IMR-90 (cell line): ENCODE measurements around the gene TMEM74B. TPM values are rescaled to one million over a fixed set of nuclear protein-coding genes. Genes with fewer than 3 reads are reported as not detected.

Experiments
- ATAC-seq: fragments of 200-7000 bp; cut with Tn5 transposase; 2 replicates; pipeline ENCODE4 v1.9.1; 2020; ENCODE audit warnings: low read depth, mild to moderate bottlenecking, moderate library complexity
- BruUV-seq: library from RNA; stranded (reverse); fragments of 400-500 nt; replicated peaks from 2 replicates; lab custom pipeline; 2021; lab: Mats Ljungman, UMichigan
- CTCF ChIA-PET: fragments of 300-600 bp; formaldehyde crosslinking; extraction: SDS; loops from one replicate; lab custom pipeline; 2021; ENCODE audit warnings: antibody characterized with exemption; lab: Yijun Ruan, JAX
- POLR2A ChIA-PET: fragments of 300-600 bp; sonication (Branson Sonifier 250); formaldehyde crosslinking; loops from one replicate; lab custom pipeline; 2022; ENCODE audit warnings: antibody characterized with exemption; ENCODE audit not compliant: unreplicated experiment; lab: Charles Lee
- DNase-seq: peaks from one replicate; pipeline ENCODE4 v3.0.0; 2013
- H2AFZ ChIP-seq: replicated peaks from 2 replicates; pipeline ENCODE3; 2013; ENCODE audit warnings: low read length, mild to moderate bottlenecking; ENCODE audit not compliant: poor library complexity
- H2AK5ac ChIP-seq: 2 replicates; pipeline ENCODE4 v1.6.1; 2013; ENCODE audit warnings: low read depth, low read length, inconsistent platforms
- H2AK9ac ChIP-seq: replicated peaks from 2 replicates; pipeline ENCODE3; 2013; ENCODE audit warnings: mild to moderate bottlenecking, low read depth, low read length, moderate library complexity; ENCODE audit not compliant: poor library complexity
- H2BK120ac ChIP-seq: 2 replicates; pipeline ENCODE4 v1.6.1; 2013; ENCODE audit warnings: low read depth, low read length, inconsistent platforms
- H2BK15ac ChIP-seq: 3 replicates; pipeline ENCODE4 v1.6.1; 2013; ENCODE audit warnings: low read depth, low read length, inconsistent platforms
- H2BK20ac ChIP-seq: 2 replicates; pipeline ENCODE4 v1.6.1; 2013; ENCODE audit warnings: low read depth, mild to moderate bottlenecking, inconsistent platforms, low read length, moderate library complexity
- H2BK5ac ChIP-seq: 2 replicates; pipeline ENCODE4 v1.6.1; 2013; ENCODE audit warnings: mild to moderate bottlenecking, low read depth, low read length, inconsistent platforms; ENCODE audit not compliant: poor library complexity, severe bottlenecking
- H3K14ac ChIP-seq: replicated peaks from 2 replicates; pipeline ENCODE4 v1.6.1; 2013; ENCODE audit warnings: low read depth, low read length, inconsistent platforms
- H3K18ac ChIP-seq: 2 replicates; pipeline ENCODE4 v1.6.1; 2013; ENCODE audit warnings: low read depth, low read length, control low read depth
- H3K23ac ChIP-seq: 2 replicates; pipeline ENCODE4 v1.6.1; 2013; ENCODE audit warnings: low read depth, low read length, inconsistent platforms
- H3K27ac ChIP-seq: 2 replicates; pipeline ENCODE4 v1.5.1; 2013; ENCODE audit warnings: mild to moderate bottlenecking, control low read depth, low read length; ENCODE audit not compliant: insufficient read depth
- H3K27me3 ChIP-seq: 2 replicates; pipeline ENCODE4 v1.6.1; 2013; ENCODE audit warnings: low read length; ENCODE audit not compliant: control insufficient read depth, insufficient read depth
- H3K36me3 ChIP-seq: 2 replicates; pipeline ENCODE4 v1.6.1; 2013; ENCODE audit warnings: low read length, mixed read lengths; ENCODE audit not compliant: control insufficient read depth, insufficient read depth
- H3K4ac ChIP-seq: 2 replicates; pipeline ENCODE4 v1.6.1; 2013; ENCODE audit warnings: low read depth, low read length, inconsistent platforms
- H3K4me1 ChIP-seq: 2 replicates; pipeline ENCODE4 v1.6.1; 2013; ENCODE audit warnings: low read length, mixed read lengths; ENCODE audit not compliant: control insufficient read depth, insufficient read depth
- H3K4me2 ChIP-seq: 2 replicates; pipeline ENCODE4 v1.6.1; 2013; ENCODE audit warnings: low read depth, mild to moderate bottlenecking, control low read depth, low read length, moderate library complexity
- H3K4me3 ChIP-seq: 2 replicates; pipeline ENCODE4 v1.5.1; 2013; ENCODE audit warnings: low read depth, mild to moderate bottlenecking, control low read depth, low read length, moderate library complexity; ENCODE audit not compliant: insufficient read depth
- H3K56ac ChIP-seq: 2 replicates; pipeline ENCODE4 v1.6.1; 2013; ENCODE audit warnings: low read length, inconsistent platforms; ENCODE audit not compliant: insufficient read depth; ENCODE audit errors: extremely low read depth
- H3K79me1 ChIP-seq, 2 experiments: 2 replicates each; pipeline ENCODE4 v1.6.1; 2013; ENCODE audit warnings: low read length in 2 of 2, inconsistent platforms in 1 of 2, low read depth in 1 of 2
- H3K9ac ChIP-seq: 2 replicates; pipeline ENCODE4 v1.6.1; 2013; ENCODE audit warnings: low read depth, low read length, control low read depth
- H3K9me1 ChIP-seq: 2 replicates; pipeline ENCODE4 v1.6.1; 2013; ENCODE audit warnings: low read length, inconsistent platforms; ENCODE audit not compliant: insufficient read depth
- H3K9me3 ChIP-seq: 2 replicates; pipeline ENCODE4 v1.6.1; 2013; ENCODE audit warnings: low read length; ENCODE audit not compliant: control insufficient read depth, insufficient read depth
- H4K20me1 ChIP-seq: 2 replicates; pipeline ENCODE4 v1.6.1; 2013; ENCODE audit warnings: low read length, inconsistent platforms; ENCODE audit not compliant: insufficient read depth
- H4K5ac ChIP-seq: 2 replicates; pipeline ENCODE4 v1.6.1; 2013; ENCODE audit warnings: mild to moderate bottlenecking, low read depth, low read length, control low read depth
- H4K8ac ChIP-seq, 2 experiments: 2 replicates each; pipeline ENCODE4 v1.6.1; 2013; ENCODE audit warnings: low read depth in 2 of 2, low read length in 2 of 2, control low read depth in 1 of 2, inconsistent platforms in 1 of 2
- H4K91ac ChIP-seq: 2 replicates; pipeline ENCODE4 v1.6.1; 2013; ENCODE audit warnings: low read depth, low read length, inconsistent platforms; ENCODE audit not compliant: insufficient read depth
- WGBS, 2 experiments: methylation state at CpG; one replicate each; pipeline versions ENCODE4 v1.1.5 to v1.1.7; 2013; ENCODE audit warnings: missing lambda C conversion rate in 2 of 2; ENCODE audit not compliant: insufficient read length in 1 of 2; ENCODE audit errors: extremely low coverage in 2 of 2; 5-methylcytosine and 5-hydroxymethylcytosine counted together
- dilution Hi-C: fragments of 300-500 bp; cut with HindIII; formaldehyde crosslinking; loops from one replicate; pipeline ENCODE4 v1.14.3; 2018; ENCODE audit warnings: low sequenced_read_pairs; ENCODE audit not compliant: unreplicated experiment
- in situ Hi-C: fragments of 300-500 bp; cut with MboI; formaldehyde crosslinking; loops from 3 replicates; pipeline ENCODE4 v1.14.3; 2019; ENCODE audit warnings: low sequenced_read_pairs, inconsistent platforms, mixed read lengths
- intact Hi-C: fragments of 100-400 bp; cut with micrococcal nuclease; formaldehyde crosslinking; loops from 2 replicates; pipeline ENCODE4 v1.10.0; 2022
- polyA plus RNA-seq, 3 experiments: library from polyadenylated mRNA; depleted of rRNA; stranded (reverse); fragments of >200 nt; gene quantifications; 2 replicates each; pipeline ENCODE4 v1.2.3, GENCODE V29; 2012; ENCODE audit warnings: low replicate concordance in 1 of 3
- total RNA-seq: library from RNA; depleted of rRNA; stranded (reverse); fragments of >200 nt; gene quantifications from 2 replicates; pipeline ENCODE4 v1.2.3, GENCODE V29; 2012
- TF ChIP-seq, protein P1 (sequence below): conservative IDR thresholded peaks from 2 replicates; pipeline ENCODE4 v1.5.1; 2012; ENCODE audit warnings: mild to moderate bottlenecking, low read depth, low read length, improper control_type of control experiment

The TMEM74B gene
- total and polyA plus RNA-seq, 2 of the 4 experiments (the other 2 are of a cell fraction), result 0.03 TPM; not detected in 1

DNA sequence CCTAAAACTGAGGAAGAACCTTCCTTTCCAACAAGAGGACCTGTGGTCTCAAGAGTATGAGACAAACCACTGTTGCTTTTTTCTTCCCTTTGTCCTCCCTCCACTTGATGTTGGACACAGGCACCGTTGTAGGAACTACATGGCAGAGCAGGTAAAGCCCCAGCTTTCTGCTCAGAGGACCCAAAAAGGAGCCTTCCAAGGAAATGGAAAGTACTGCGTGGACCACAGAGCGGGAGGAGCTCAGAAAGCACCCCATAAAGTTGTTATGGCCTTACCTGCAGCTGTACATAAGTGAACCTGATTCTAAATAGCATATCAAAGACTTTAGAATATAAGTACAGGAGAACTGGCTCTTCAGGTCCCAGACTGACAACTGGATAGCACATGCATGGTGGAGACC, 29.4 kb downstream of the TMEM74B start:
- H3K4ac ChIP-seq, result no peak overlapping the region
- ATAC-seq, result no peak
- CTCF ChIA-PET, result no interaction called here
- H3K4me3 ChIP-seq, result no peak overlapping the region
- H3K9me3 ChIP-seq, result no peaks in the 10 kb centered on the region
- H2AFZ ChIP-seq, result no peak overlapping the region
- dilution Hi-C loops, result no loop called here
- no peak overlapping the region for H3K56ac ChIP-seq
- H3K18ac ChIP-seq, result no peak overlapping the region
- no peak overlapping the region for H3K27ac ChIP-seq
- no TSS peak for BruUV-seq
- no peak overlapping the region for H3K23ac ChIP-seq
- no peak overlapping the region for H2AK5ac ChIP-seq
- DNase-seq, result no peak
- peaks cover 22% of the 10 kb centered on the region for H3K36me3 ChIP-seq
- POLR2A ChIA-PET, result no interaction called here
- 40% methylated on average over 1 of the region's 3 CpGs; no CpG with 5 or more reads in 1 of the 2 experiments for WGBS, 2 experiments
- no peak overlapping the region for H2BK15ac ChIP-seq
- H2BK120ac ChIP-seq, result no peak overlapping the region
- intact Hi-C loops, result no loop called here
- H3K4me1 ChIP-seq, result no peaks in the 10 kb centered on the region
- no peak overlapping the region for H2BK20ac ChIP-seq
- no peak overlapping the region for H3K4me2 ChIP-seq
- H4K5ac ChIP-seq, result no peak overlapping the region
- H3K9ac ChIP-seq, result no peak overlapping the region
- H4K20me1 ChIP-seq, result peaks cover 8% of the 10 kb centered on the region
- no peak overlapping the region for H2BK5ac ChIP-seq
- no peak overlapping the region for H3K14ac ChIP-seq
- in situ Hi-C loops, result no loop called here
- H3K9me1 ChIP-seq, result peaks cover 4% of the 10 kb centered on the region; the same call in 1 of the 2 replicates
- TF ChIP-seq, protein P1, sequence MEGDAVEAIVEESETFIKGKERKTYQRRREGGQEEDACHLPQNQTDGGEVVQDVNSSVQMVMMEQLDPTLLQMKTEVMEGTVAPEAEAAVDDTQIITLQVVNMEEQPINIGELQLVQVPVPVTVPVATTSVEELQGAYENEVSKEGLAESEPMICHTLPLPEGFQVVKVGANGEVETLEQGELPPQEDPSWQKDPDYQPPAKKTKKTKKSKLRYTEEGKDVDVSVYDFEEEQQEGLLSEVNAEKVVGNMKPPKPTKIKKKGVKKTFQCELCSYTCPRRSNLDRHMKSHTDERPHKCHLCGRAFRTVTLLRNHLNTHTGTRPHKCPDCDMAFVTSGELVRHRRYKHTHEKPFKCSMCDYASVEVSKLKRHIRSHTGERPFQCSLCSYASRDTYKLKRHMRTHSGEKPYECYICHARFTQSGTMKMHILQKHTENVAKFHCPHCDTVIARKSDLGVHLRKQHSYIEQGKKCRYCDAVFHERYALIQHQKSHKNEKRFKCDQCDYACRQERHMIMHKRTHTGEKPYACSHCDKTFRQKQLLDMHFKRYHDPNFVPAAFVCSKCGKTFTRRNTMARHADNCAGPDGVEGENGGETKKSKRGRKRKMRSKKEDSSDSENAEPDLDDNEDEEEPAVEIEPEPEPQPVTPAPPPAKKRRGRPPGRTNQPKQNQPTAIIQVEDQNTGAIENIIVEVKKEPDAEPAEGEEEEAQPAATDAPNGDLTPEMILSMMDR, result no peak
- no peak overlapping the region for H2AK9ac ChIP-seq
- H4K8ac ChIP-seq, result no peak overlapping the region
- no peaks in the 10 kb centered on the region for H3K27me3 ChIP-seq
- peaks cover 16 to 23% of the 10 kb centered on the region in 2 experiments; a peak in 3 of 4 replicates for H3K79me1 ChIP-seq
- H4K91ac ChIP-seq, result no peak overlapping the region
